Measurements from ENCODE around the gene LY6G6D.

Gene LY6G6D

DNA sequence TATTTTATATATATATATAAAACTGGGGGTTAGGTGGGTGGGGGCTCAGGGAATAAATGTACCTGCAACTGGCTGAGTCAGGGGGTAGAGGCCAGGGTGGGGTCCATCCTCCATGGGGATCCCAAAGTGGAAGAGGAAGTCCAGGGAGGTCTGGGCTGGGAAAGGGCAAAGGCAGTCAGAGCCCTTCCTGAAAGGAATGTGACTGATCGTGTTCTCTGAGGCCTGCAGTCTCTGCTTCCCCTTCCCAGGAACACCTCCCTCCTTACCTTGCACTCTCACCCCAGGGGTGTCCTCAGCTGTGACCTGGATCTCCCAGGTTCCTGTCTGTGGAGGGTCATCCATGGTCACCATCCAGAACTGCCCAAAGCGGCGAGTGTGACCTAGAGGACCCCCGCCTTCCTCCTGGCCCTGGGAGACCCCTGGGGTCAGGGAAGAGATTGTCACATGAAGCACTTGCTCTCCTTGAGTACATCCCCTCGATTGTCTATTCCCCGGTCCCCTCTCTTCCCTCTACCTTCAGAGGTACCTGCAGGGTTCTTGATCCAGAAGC lies 52.0 kb downstream of the LY6G6D start:
- DNase-seq, result no peak
